GM12891 (cell line): ENCODE results near the gene KTI12.

ENCODE experiments used
- POLR2A ChIP-seq: IDR thresholded peaks from 2 replicates; pipeline ENCODE4 v1.6.1; 2011; ENCODE audit warnings: low read depth, low read length, control low read depth
- POLR2AphosphoS5 ChIP-seq: IDR thresholded peaks from 2 replicates; pipeline ENCODE4 v1.6.1; 2011; ENCODE audit warnings: low read depth, low read length, control low read depth
- SPI1 ChIP-seq: IDR thresholded peaks from 2 replicates; pipeline ENCODE4 v1.6.1; 2011; ENCODE audit warnings: low read depth, low read length, control low read depth
- TAF1 ChIP-seq: IDR thresholded peaks from 2 replicates; pipeline ENCODE4 v1.6.1; 2011; ENCODE audit warnings: low read depth, low read length, control low read depth

- TF ChIP-seq POLR2A (no peak), SPI1 (no peak), POLR2AphosphoS5 (no peak), TAF1 (no peak)
Measured at GRCh38 chr1:52032785-52033131, 852 bp downstream of the KTI12 start.
